Thyroid gland (tissue), 4 donors: ENCODE measurements around the gene FNBP1. TPM values are rescaled to one million over a fixed set of nuclear protein-coding genes. Genes with fewer than 3 reads are reported as not detected.

Source experiments
- DNase-seq, 2 donors: peaks; one replicate each; pipeline ENCODE4 v3.0.0-alpha.2; 2019
- H3K27ac ChIP-seq, 3 donors: fragments of 200-600 bp; sonication (generic); 1 replicate in 2 of 3; 2 replicates in 1 of 3; pipeline ENCODE4 v1.5.1; 2016 to 2019; ENCODE audit warnings: mild to moderate bottlenecking in 1 of 3, moderate library complexity in 1 of 3
- H3K27me3 ChIP-seq: fragments of 200-600 bp; sonication (generic); one replicate; pipeline ENCODE4 v1.5.1; 2019
- H3K36me3 ChIP-seq, 2 donors: fragments of 200-600 bp; sonication (generic); one replicate each; pipeline ENCODE4 v1.5.1; 2016 to 2019
- H3K4me1 ChIP-seq, 2 donors: fragments of 200-600 bp; sonication (generic); one replicate each; pipeline ENCODE4 v1.5.1; 2017 to 2019
- H3K4me3 ChIP-seq, 3 donors: fragments of 200-600 bp; sonication (generic); replicated peaks in 1 of 3; 1 replicate in 2 of 3; 2 replicates in 1 of 3; pipeline ENCODE4 v1.5.1; 2016; ENCODE audit warnings: mild to moderate bottlenecking in 1 of 3
- H3K9me3 ChIP-seq: fragments of 200-600 bp; sonication (generic); one replicate; pipeline ENCODE4 v1.5.1; 2017
- POLR2A ChIP-seq, 2 donors: fragments of 450-650 bp; IDR thresholded peaks; one replicate each; pipeline ENCODE4 v1.6.1; 2017; ENCODE audit warnings: antibody characterized with exemption in 2 of 2, mild to moderate bottlenecking in 2 of 2, moderate library complexity in 1 of 2
- WGBS, 2 donors: methylation state at CpG; one replicate each; pipeline ENCODE4 v1.1.5; 2017; 5-methylcytosine and 5-hydroxymethylcytosine counted together
- intact Hi-C: fragments of 100-400 bp; cut with DNase I; formaldehyde crosslinking; loops from one replicate; pipeline ENCODE4 v1.15.1; 2023
- total RNA-seq, 4 donors: library from RNA; depleted of rRNA; stranded (reverse); fragments of >200 nt; gene quantifications; one replicate each; pipeline ENCODE4 v1.2.3, GENCODE V29; 2016
- TF ChIP-seq, protein P1 (sequence below), 6 experiments: fragments of 200-600 bp in 3 of 6; fragments of 450-650 bp in 3 of 6; sonication (generic) in 3 of 6; IDR thresholded peaks; one replicate each; pipeline ENCODE4 v1.5.1; 2016 to 2019; ENCODE audit warnings: antibody characterized with exemption in 6 of 6, mild to moderate bottlenecking in 2 of 6, inconsistent platforms in 1 of 6, moderate library complexity in 1 of 6

Gene FNBP1
- total RNA-seq, 4 donors from 2014 or later: 55.8 to 78.5 (median 76.0) TPM

GRCh38 chr9:129936222-129936621 lies 106.8 kb downstream of the FNBP1 start:
- Histone ChIP-seq H3K4me3 (no peak overlapping the region), H3K27me3 (no peaks in the 10 kb centered on the region), H3K27ac (no peak overlapping the region), H3K4me1 (peaks cover 21 to 42% of the 10 kb centered on the region in 2 donors), H3K9me3 (no peaks in the 10 kb centered on the region), H3K36me3 (no peaks in the 10 kb centered on the region)
- TF ChIP-seq, protein P1, sequence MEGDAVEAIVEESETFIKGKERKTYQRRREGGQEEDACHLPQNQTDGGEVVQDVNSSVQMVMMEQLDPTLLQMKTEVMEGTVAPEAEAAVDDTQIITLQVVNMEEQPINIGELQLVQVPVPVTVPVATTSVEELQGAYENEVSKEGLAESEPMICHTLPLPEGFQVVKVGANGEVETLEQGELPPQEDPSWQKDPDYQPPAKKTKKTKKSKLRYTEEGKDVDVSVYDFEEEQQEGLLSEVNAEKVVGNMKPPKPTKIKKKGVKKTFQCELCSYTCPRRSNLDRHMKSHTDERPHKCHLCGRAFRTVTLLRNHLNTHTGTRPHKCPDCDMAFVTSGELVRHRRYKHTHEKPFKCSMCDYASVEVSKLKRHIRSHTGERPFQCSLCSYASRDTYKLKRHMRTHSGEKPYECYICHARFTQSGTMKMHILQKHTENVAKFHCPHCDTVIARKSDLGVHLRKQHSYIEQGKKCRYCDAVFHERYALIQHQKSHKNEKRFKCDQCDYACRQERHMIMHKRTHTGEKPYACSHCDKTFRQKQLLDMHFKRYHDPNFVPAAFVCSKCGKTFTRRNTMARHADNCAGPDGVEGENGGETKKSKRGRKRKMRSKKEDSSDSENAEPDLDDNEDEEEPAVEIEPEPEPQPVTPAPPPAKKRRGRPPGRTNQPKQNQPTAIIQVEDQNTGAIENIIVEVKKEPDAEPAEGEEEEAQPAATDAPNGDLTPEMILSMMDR (IDR thresholded peaks at IDR 0.05): no peak
- no peak for TF ChIP-seq POLR2A (IDR thresholded peaks at IDR 0.05)
- intact Hi-C loops: no loop called here
- 74% methylated on average over 5 of the region's 5 CpGs for WGBS, 2 donors
- no peak for DNase-seq

GRCh38 chr9:129934780-129935179 lies 108.2 kb downstream of the FNBP1 start:
- DNase-seq: no peak
- Histone ChIP-seq H3K4me1 (peaks cover 21 to 48% of the 10 kb centered on the region in 2 donors), H3K27me3 (no peaks in the 10 kb centered on the region), H3K9me3 (no peaks in the 10 kb centered on the region), H3K27ac (peak overlapping the region; percentile 25 to 32 (median 32)), H3K4me3 (no peak overlapping the region), H3K36me3 (no peaks in the 10 kb centered on the region)
- 78 to 83% methylated on average over 5 of the region's 5 CpGs for WGBS, 2 donors
- TF ChIP-seq, protein P1 (IDR thresholded peaks at IDR 0.05): no peak
- TF ChIP-seq POLR2A (IDR thresholded peaks at IDR 0.05): no peak
- intact Hi-C loops: no loop called here

DNA sequence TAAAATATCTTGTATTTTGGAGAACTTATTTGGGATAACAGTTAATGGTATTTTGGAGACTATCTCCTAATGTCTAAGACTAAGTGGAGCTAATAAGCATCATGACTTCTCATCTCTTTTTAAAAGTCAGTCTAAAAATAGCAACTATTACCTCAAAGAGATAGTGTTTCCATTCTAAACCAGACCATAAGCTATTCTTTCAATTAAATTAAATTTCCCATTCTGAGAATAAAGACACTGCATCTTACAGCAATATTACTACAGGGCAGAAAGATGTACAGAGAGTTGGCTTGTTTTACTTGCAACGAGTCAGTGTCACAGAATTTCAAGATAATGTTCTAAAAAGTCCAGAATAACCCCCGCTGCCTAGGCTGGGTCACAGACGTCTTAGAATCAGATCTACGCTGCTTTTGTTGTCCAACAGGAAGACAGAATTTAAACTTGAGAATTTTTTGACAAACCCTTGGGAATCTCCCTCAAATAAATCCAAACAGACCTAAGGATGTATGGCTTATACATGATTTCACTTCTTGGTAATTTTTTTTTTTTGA lies 108.9 kb downstream of the FNBP1 start:
- no peak overlapping the region for H3K4me3 ChIP-seq
- peaks cover 21 to 47% of the 10 kb centered on the region in 2 donors for H3K4me1 ChIP-seq
- no peak for DNase-seq
- no peaks in the 10 kb centered on the region for H3K9me3 ChIP-seq
- intact Hi-C loops: no loop called here
- TF ChIP-seq, protein P1 (IDR thresholded peaks at IDR 0.05): no peak
- TF ChIP-seq POLR2A (IDR thresholded peaks at IDR 0.05): no peak
- 69 to 74% methylated on average over 4 of the region's 4 CpGs for WGBS, 2 donors
- peak overlapping the region; percentile 25 to 32 (median 32) for H3K27ac ChIP-seq
- no peaks in the 10 kb centered on the region for H3K27me3 ChIP-seq
- no peaks in the 10 kb centered on the region for H3K36me3 ChIP-seq

- Histone ChIP-seq H3K27me3 (no peaks in the 10 kb centered on the region), H3K9me3 (no peaks in the 10 kb centered on the region), H3K4me3 (no peak overlapping the region), H3K36me3 (peaks cover 4 to 5% of the 10 kb centered on the region in 2 donors), H3K27ac (peak overlapping the region in 2 of 3 donors; percentile 32), H3K4me1 (peaks cover 14 to 40% of the 10 kb centered on the region in 2 donors)
- intact Hi-C loops: no loop called here
- no peak for DNase-seq
- TF ChIP-seq POLR2A (IDR thresholded peaks at IDR 0.05): no peak
- TF ChIP-seq, protein P1 (IDR thresholded peaks at IDR 0.05): no peak
- 75 to 81% methylated on average over 8 of the region's 8 CpGs for WGBS, 2 donors
Measured at GRCh38 chr9:129933185-129934040, 109.6 kb downstream of the FNBP1 start.
